ENCODE results near the gene FBXO30.

Gene FBXO30

GRCh38 chr6:145815309-145816274 lies 997 bp upstream of the FBXO30 start:
- DNase-seq: no peak

- DNase-seq: peak; percentile 46
Observed at GRCh38 chr6:145814035-145814500, 527 bp downstream of the FBXO30 start.

- DNase-seq: peak; percentile 46
Observed at GRCh38 chr6:145813285-145814034, 1.1 kb downstream of the FBXO30 start.

GRCh38 chr6:145811741-145812140 lies 2.9 kb downstream of the FBXO30 start:
- DNase-seq: no peak

- DNase-seq: no peak
Observed at GRCh38 chr6:145809785-145810184, 4.8 kb downstream of the FBXO30 start.

- DNase-seq: no peak
Observed at GRCh38 chr6:145809211-145809610, 5.4 kb downstream of the FBXO30 start.

- DNase-seq: no peak
Observed at GRCh38 chr6:145808239-145808638, 6.4 kb downstream of the FBXO30 start.

- DNase-seq: no peak
Observed at GRCh38 chr6:145802141-145802540, 12.5 kb downstream of the FBXO30 start.

GRCh38 chr6:145801021-145801420 lies 13.6 kb downstream of the FBXO30 start:
- no peak for DNase-seq

- no peak for DNase-seq
Observed at GRCh38 chr6:145798530-145798929, 16.1 kb downstream of the FBXO30 start.

- no peak for DNase-seq
Observed at GRCh38 chr6:145789443-145789842, 25.2 kb downstream of the FBXO30 start.

- no peak for DNase-seq
Observed at GRCh38 chr6:145787688-145788087, 26.9 kb downstream of the FBXO30 start.

GRCh38 chr6:145784683-145785082 lies 29.9 kb downstream of the FBXO30 start:
- no peak for DNase-seq

- no peak for DNase-seq
Observed at GRCh38 chr6:145783796-145784195, 30.8 kb downstream of the FBXO30 start.

GRCh38 chr6:145772846-145773245 lies 41.7 kb downstream of the FBXO30 start:
- DNase-seq: no peak

GRCh38 chr6:145765449-145765848 lies 49.1 kb downstream of the FBXO30 start:
- DNase-seq: no peak

GRCh38 chr6:145763742-145764141 lies 50.9 kb downstream of the FBXO30 start:
- no peak for DNase-seq

- DNase-seq: no peak
Observed at GRCh38 chr6:145761584-145761983, 53.0 kb downstream of the FBXO30 start.

GRCh38 chr6:145758113-145758512 lies 56.5 kb downstream of the FBXO30 start:
- no peak for DNase-seq

GRCh38 chr6:145756170-145756662 lies 58.4 kb downstream of the FBXO30 start:
- DNase-seq: peak; percentile 54

GRCh38 chr6:145755682-145756081 lies 58.9 kb downstream of the FBXO30 start:
- DNase-seq: no peak

GRCh38 chr6:145752638-145753037 lies 62.0 kb downstream of the FBXO30 start:
- no peak for DNase-seq

GRCh38 chr6:145749632-145750031 lies 65.0 kb downstream of the FBXO30 start:
- DNase-seq: peak; percentile 19

GRCh38 chr6:145745861-145746260 lies 68.7 kb downstream of the FBXO30 start:
- no peak for DNase-seq
